Panc1 (cell line): ENCODE data around the gene FSD2. TPM values are rescaled to one million over a fixed set of nuclear protein-coding genes. Genes with fewer than 3 reads are reported as not detected.

Experiments used
- ATAC-seq: fragments of 200-7000 bp; cut with Tn5 transposase; 2 replicates; pipeline ENCODE4 v1.9.1; 2020; ENCODE audit warnings: mild to moderate bottlenecking, moderate library complexity
- BruUV-seq: library from RNA; stranded (reverse); fragments of 400-500 nt; replicated peaks from 2 replicates; lab custom pipeline; 2021; lab: Mats Ljungman, UMichigan
- CTCF ChIA-PET: fragments of 300-600 bp; sonication (Branson Sonifier 250); formaldehyde crosslinking; loops from one replicate; lab custom pipeline; 2022; ENCODE audit warnings: antibody characterized with exemption; lab: Charles Lee
- POLR2A ChIA-PET: fragments of 300-600 bp; sonication (Branson Sonifier 250); formaldehyde crosslinking; loops from one replicate; lab custom pipeline; 2022; ENCODE audit warnings: antibody characterized with exemption; lab: Charles Lee
- DNase-seq: peaks from one replicate; pipeline ENCODE4 v3.0.0-alpha.2; 2010; ENCODE audit warnings: low read depth, low spot score
- H3K27ac ChIP-seq: 2 replicates; pipeline ENCODE4 v1.5.1; 2011; ENCODE audit warnings: mild to moderate bottlenecking, low read length, inconsistent platforms
- H3K27me3 ChIP-seq: fragments of 200-500 bp; sonication (Bioruptor generic); 2 replicates; pipeline ENCODE4 v1.6.0; 2014; ENCODE audit warnings: low read length, inconsistent platforms; ENCODE audit not compliant: control insufficient read depth, insufficient read depth
- H3K36me3 ChIP-seq: fragments of 200-500 bp; sonication (Bioruptor generic); 2 replicates; pipeline ENCODE4 v1.5.1; 2014; ENCODE audit warnings: inconsistent platforms, mild to moderate bottlenecking, low read length, moderate library complexity; ENCODE audit not compliant: control insufficient read depth, insufficient read depth
- H3K4me1 ChIP-seq: 2 replicates; pipeline ENCODE4 v1.5.1; 2011; ENCODE audit warnings: inconsistent platforms, mild to moderate bottlenecking, low read length, moderate library complexity; ENCODE audit not compliant: control insufficient read depth, insufficient read depth
- H3K4me3 ChIP-seq, 2 experiments: 2 replicates each; pipeline ENCODE4 v1.5.1; 2011 to 2012; ENCODE audit warnings: low read depth in 2 of 2, low read length in 2 of 2, mild to moderate bottlenecking in 2 of 2, inconsistent platforms in 1 of 2, moderate library complexity in 1 of 2
- H3K9me3 ChIP-seq: fragments of 200-500 bp; sonication (Bioruptor generic); 2 replicates; pipeline ENCODE4 v1.5.1; 2014; ENCODE audit warnings: low read depth, mild to moderate bottlenecking, inconsistent platforms, low read length, moderate library complexity; ENCODE audit not compliant: control insufficient read depth, insufficient read depth
- POLR2AphosphoS5 ChIP-seq: IDR thresholded peaks from 2 replicates; pipeline ENCODE4 v1.6.1; 2012; ENCODE audit warnings: mild to moderate bottlenecking, low read depth, low read length, moderate library complexity
- SIN3A ChIP-seq: IDR thresholded peaks from 2 replicates; pipeline ENCODE4 v1.6.1; 2012; ENCODE audit warnings: low read depth, mild to moderate bottlenecking, low read length, moderate library complexity, borderline replicate concordance; ENCODE audit not compliant: insufficient read depth
- TCF7L2 ChIP-seq: IDR thresholded peaks from 2 replicates; pipeline ENCODE4 v1.6.1; 2011; ENCODE audit warnings: mild to moderate bottlenecking, low read depth, low read length, inconsistent platforms
- in situ Hi-C: cut with HindIII; loops from 2 replicates; pipeline ENCODE4 v1.10.0; 2016; ENCODE audit warnings: low sequenced_read_pairs, low pct_unique_long_range_greater_than_20kb
- intact Hi-C: fragments of 100-400 bp; cut with micrococcal nuclease; formaldehyde crosslinking; loops from one replicate; pipeline ENCODE4 v1.10.0; 2022; ENCODE audit not compliant: unreplicated experiment
- total RNA-seq: library from RNA; stranded (reverse); gene quantifications from one replicate; pipeline ENCODE4 v1.2.1, GENCODE V29; 2021; ENCODE audit not compliant: unreplicated experiment
- TF ChIP-seq, protein P1 (sequence below): fragments of 450-650 bp; IDR thresholded peaks from 2 replicates; pipeline ENCODE4 v1.5.1; 2017; ENCODE audit warnings: mild to moderate bottlenecking
- TF ChIP-seq, protein P2 (sequence below), 2 experiments: IDR thresholded peaks; 2 replicates each; pipeline ENCODE4 v1.6.1; 2011 to 2012; ENCODE audit warnings: low read depth in 2 of 2, control low read depth in 1 of 2, low read length in 1 of 2, mild to moderate bottlenecking in 1 of 2, moderate library complexity in 1 of 2; ENCODE audit not compliant: insufficient read depth in 1 of 2

FSD2 gene
- total RNA-seq, 1 experiment from 2014 or later, result not detected

DNA sequence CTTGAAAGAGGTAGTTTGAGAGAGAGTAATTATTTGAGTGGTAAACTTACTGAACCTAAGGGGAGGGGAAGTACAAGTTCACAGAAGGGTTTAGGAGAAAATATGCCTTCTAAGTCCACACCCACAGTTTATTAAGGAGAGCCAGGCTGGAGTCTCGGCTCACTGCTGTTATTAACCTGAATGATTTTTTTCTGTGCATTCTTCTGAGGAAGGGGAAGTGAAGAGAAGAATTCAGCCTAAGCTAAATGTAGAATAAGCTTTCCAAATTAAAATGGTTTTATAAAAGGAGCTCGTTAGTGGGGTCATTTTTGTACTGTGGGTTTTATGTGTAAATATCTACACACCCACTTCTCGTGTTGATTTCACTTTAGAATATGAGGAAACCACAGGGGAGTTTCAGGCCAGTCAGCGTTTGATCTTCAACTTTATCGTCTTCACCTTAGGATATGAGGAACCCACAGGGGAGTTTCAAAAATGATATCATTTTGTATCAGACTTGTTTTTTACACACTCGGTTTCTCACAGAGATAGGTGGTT lies 5.1 kb upstream of the FSD2 start:
- Histone ChIP-seq H3K27ac (peak overlapping the region; percentile 91), H3K36me3 (peaks cover 4% of the 10 kb centered on the region), H3K4me3 (peak overlapping the region; percentile 82 to 90), H3K9me3 (no peaks in the 10 kb centered on the region), H3K27me3 (no peaks in the 10 kb centered on the region), H3K4me1 (peaks cover 4% of the 10 kb centered on the region; the same call in 1 of the 2 replicates)
- no peak for ATAC-seq
- no peak for DNase-seq
- in situ Hi-C loops, result no loop called here
- TF ChIP-seq, protein P1, sequence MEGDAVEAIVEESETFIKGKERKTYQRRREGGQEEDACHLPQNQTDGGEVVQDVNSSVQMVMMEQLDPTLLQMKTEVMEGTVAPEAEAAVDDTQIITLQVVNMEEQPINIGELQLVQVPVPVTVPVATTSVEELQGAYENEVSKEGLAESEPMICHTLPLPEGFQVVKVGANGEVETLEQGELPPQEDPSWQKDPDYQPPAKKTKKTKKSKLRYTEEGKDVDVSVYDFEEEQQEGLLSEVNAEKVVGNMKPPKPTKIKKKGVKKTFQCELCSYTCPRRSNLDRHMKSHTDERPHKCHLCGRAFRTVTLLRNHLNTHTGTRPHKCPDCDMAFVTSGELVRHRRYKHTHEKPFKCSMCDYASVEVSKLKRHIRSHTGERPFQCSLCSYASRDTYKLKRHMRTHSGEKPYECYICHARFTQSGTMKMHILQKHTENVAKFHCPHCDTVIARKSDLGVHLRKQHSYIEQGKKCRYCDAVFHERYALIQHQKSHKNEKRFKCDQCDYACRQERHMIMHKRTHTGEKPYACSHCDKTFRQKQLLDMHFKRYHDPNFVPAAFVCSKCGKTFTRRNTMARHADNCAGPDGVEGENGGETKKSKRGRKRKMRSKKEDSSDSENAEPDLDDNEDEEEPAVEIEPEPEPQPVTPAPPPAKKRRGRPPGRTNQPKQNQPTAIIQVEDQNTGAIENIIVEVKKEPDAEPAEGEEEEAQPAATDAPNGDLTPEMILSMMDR, result no peak
- TF ChIP-seq SIN3A (no peak), POLR2AphosphoS5 (no peak), TCF7L2 (no peak)
- TF ChIP-seq, protein P2, sequence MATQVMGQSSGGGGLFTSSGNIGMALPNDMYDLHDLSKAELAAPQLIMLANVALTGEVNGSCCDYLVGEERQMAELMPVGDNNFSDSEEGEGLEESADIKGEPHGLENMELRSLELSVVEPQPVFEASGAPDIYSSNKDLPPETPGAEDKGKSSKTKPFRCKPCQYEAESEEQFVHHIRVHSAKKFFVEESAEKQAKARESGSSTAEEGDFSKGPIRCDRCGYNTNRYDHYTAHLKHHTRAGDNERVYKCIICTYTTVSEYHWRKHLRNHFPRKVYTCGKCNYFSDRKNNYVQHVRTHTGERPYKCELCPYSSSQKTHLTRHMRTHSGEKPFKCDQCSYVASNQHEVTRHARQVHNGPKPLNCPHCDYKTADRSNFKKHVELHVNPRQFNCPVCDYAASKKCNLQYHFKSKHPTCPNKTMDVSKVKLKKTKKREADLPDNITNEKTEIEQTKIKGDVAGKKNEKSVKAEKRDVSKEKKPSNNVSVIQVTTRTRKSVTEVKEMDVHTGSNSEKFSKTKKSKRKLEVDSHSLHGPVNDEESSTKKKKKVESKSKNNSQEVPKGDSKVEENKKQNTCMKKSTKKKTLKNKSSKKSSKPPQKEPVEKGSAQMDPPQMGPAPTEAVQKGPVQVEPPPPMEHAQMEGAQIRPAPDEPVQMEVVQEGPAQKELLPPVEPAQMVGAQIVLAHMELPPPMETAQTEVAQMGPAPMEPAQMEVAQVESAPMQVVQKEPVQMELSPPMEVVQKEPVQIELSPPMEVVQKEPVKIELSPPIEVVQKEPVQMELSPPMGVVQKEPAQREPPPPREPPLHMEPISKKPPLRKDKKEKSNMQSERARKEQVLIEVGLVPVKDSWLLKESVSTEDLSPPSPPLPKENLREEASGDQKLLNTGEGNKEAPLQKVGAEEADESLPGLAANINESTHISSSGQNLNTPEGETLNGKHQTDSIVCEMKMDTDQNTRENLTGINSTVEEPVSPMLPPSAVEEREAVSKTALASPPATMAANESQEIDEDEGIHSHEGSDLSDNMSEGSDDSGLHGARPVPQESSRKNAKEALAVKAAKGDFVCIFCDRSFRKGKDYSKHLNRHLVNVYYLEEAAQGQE (IDR thresholded peaks at IDR 0.05; ENCODE audit: insufficient read depth in 1 of 2, low read depth in 2 of 2, low read length in 1 of 2), result no peak
- ChIA-PET POLR2A (no interaction called here), CTCF (no interaction called here)
- TSS peak; percentile 84 for BruUV-seq
- intact Hi-C loops, result no loop called here

DNA sequence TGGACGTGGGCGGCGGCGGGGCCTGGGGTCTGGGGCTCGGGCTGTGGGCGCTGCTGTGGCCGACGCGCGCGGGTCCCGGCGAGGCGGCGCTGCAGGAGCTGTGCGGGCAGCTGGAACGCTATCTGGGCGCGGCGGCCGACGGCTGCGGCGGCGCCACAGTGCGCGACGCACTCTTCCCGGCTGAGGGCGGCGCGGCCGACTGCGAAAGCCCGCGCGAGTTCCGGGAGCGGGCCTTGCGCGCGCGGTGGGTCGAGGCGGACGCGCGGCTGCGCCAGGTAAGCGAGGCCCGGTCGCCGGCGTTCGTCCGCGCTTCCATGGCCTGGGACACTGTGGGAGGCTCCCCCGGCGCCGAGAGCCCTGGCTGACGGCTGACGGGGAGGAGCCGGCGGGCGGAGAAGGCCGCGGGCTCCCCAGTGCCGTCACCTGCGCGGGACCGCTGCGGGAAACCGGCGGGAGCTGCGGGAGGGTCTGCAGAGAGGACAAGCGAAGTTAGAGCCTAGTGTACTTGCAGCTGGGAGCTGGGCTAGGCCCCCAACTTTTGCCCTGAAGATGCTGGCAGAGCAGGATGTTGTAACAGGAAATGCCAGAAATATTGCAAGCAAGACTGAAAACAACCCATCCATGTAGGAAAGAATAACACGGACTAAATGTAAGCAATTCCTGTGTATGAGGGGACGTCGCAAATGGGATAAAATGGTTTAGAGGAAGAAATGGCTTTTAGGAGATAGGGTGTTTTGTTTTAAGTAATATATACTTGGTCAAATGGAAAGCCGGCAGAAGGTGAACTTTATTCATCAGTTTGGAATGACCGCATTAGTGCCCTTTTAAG lies 4.4 kb upstream of the FSD2 start:
- in situ Hi-C loops (no loop called here), intact Hi-C loops (no loop called here)
- Histone ChIP-seq H3K9me3 (no peaks in the 10 kb centered on the region), H3K4me3 (peak overlapping the region; percentile 82 to 90), H3K4me1 (peaks cover 4% of the 10 kb centered on the region; the same call in 1 of the 2 replicates), H3K36me3 (peaks cover 3% of the 10 kb centered on the region), H3K27me3 (no peaks in the 10 kb centered on the region), H3K27ac (peak overlapping the region; percentile 91)
- TF ChIP-seq TCF7L2 (no peak; the same call in 1 of the 2 replicates), POLR2AphosphoS5 (no peak), SIN3A (peak; percentile 51; the same call in 1 of the 2 replicates)
- TF ChIP-seq, protein P1, result peak; percentile 61
- TF ChIP-seq, protein P2 (IDR thresholded peaks at IDR 0.05; ENCODE audit: insufficient read depth in 1 of 2, low read depth in 2 of 2, low read length in 1 of 2), result no peak
- DNase-seq (no peak), ATAC-seq (peak; percentile 65)
- CTCF ChIA-PET, result no interaction called here
- POLR2A ChIA-PET, result interaction anchor here (1.1 kb wide), 1 partner anchor 175 kb away, joined by 3 read pairs; no protein-coding TSS in a partner anchor
- no TSS peak for BruUV-seq
